K562 (cell line): ENCODE data around the gene SERTAD1. TPM values are rescaled to one million over a fixed set of nuclear protein-coding genes. Genes with fewer than 3 reads are reported as not detected.

ENCODE experiments used
- ATAC-seq: fragments of 200-7000 bp; cut with Tn5 transposase; 3 replicates; pipeline ENCODE4 v1.9.1; 2020; ENCODE audit warnings: moderate library complexity
- BruUV-seq: library from RNA; stranded (reverse); fragments of 400-500 nt; replicated peaks from 2 replicates; lab custom pipeline; 2021; lab: Mats Ljungman, UMichigan
- CTCF ChIA-PET: fragments of 300-600 bp; formaldehyde crosslinking; extraction: SDS; loops from one replicate; lab custom pipeline; 2021; ENCODE audit warnings: low intra/inter-chr PET ratio; lab: Yijun Ruan, JAX
- POLR2A ChIA-PET: fragments of 300-600, 350-650 bp; sonication (Branson Sonifier 250); formaldehyde crosslinking; extraction: SDS; loops from one replicate; lab custom pipeline; 2021; ENCODE audit warnings: antibody characterized with exemption, inconsistent platforms; lab: Yijun Ruan, JAX
- DNase-seq, 4 experiments: peaks; one replicate each; pipeline versions ENCODE4 v3.0.0 to v3.0.0-alpha.2; 2011 to 2018; ENCODE audit warnings: low spot score in 3 of 4, mixed read lengths in 3 of 4; ENCODE audit errors: extremely low read depth in 1 of 4
- FAIRE-seq: peaks from 2 replicates; lab custom pipeline; 2011; peaks lifted over from hg19 to GRCh38; lab: Jason Lieb, UNC
- H2AFZ ChIP-seq: 2 replicates; pipeline ENCODE4 v1.6.0; 2011; ENCODE audit warnings: low read depth, low read length, control low read depth, inconsistent platforms
- H3K27ac ChIP-seq: fragments of 200-600 bp; 3 replicates; pipeline ENCODE4 v1.8.0; 2011; ENCODE audit warnings: low read depth, mild to moderate bottlenecking, control low read depth, inconsistent platforms, low read length, moderate library complexity, mixed read lengths; ENCODE audit errors: extremely low read depth
- H3K27me3 ChIP-seq, 2 experiments: fragments of 300-600 bp in 1 of 2; 2 replicates in 1 of 2; 3 replicates in 1 of 2; pipeline versions ENCODE4 v1.6.0 to v1.8.0; 2011; ENCODE audit warnings: inconsistent platforms in 2 of 2, low read length in 2 of 2, mild to moderate bottlenecking in 1 of 2, mixed read lengths in 1 of 2, moderate library complexity in 1 of 2; ENCODE audit not compliant: control insufficient read depth in 2 of 2, insufficient read depth in 2 of 2
- H3K36me3 ChIP-seq: fragments of 300-600 bp; 3 replicates; pipeline ENCODE4 v1.8.0; 2011; ENCODE audit warnings: mild to moderate bottlenecking, low read length, inconsistent platforms; ENCODE audit not compliant: control insufficient read depth, insufficient read depth
- H3K4me1 ChIP-seq, 2 experiments: fragments of 200-600 bp in 1 of 2; replicated peaks in 1 of 2; 2 replicates in 1 of 2; 3 replicates in 1 of 2; pipeline versions ENCODE4 v1.5.1 to v1.8.0; 2011; ENCODE audit warnings: inconsistent platforms in 2 of 2, low read length in 2 of 2, mild to moderate bottlenecking in 1 of 2, mixed read lengths in 1 of 2, moderate library complexity in 1 of 2; ENCODE audit not compliant: control insufficient read depth in 2 of 2, insufficient read depth in 2 of 2
- H3K4me2 ChIP-seq: 2 replicates; pipeline ENCODE4 v1.6.1; 2011; ENCODE audit warnings: low read length, control low read depth, inconsistent platforms, mixed read lengths; ENCODE audit not compliant: insufficient read depth
- H3K4me3 ChIP-seq: fragments of 200-600 bp; sonication (generic), shearing (Covaris generic); 2 replicates; pipeline ENCODE4 v1.5.1; 2016; ENCODE audit warnings: control low read depth, inconsistent platforms
- H3K79me2 ChIP-seq: fragments of 200-600 bp; 3 replicates; pipeline ENCODE4 v1.8.0; 2011; ENCODE audit warnings: low read length, inconsistent platforms; ENCODE audit not compliant: control insufficient read depth, insufficient read depth
- H3K9ac ChIP-seq, 2 experiments: 2 replicates each; pipeline versions ENCODE4 v1.6.0 to v1.6.1; 2011; ENCODE audit warnings: low read depth in 2 of 2, low read length in 2 of 2, control low read depth in 1 of 2, inconsistent platforms in 1 of 2, mild to moderate bottlenecking in 1 of 2, mixed read lengths in 1 of 2; ENCODE audit not compliant: insufficient read depth in 1 of 2
- H3K9me1 ChIP-seq: one replicate; pipeline ENCODE4 v1.6.0; 2011; ENCODE audit warnings: inconsistent platforms, mild to moderate bottlenecking, low read length, moderate library complexity; ENCODE audit not compliant: control insufficient read depth, insufficient read depth
- H3K9me3 ChIP-seq: replicated peaks from 2 replicates; pipeline ENCODE4 v1.5.1; 2011; ENCODE audit warnings: low read depth, low read length, inconsistent platforms; ENCODE audit not compliant: control insufficient read depth, insufficient read depth
- H4K20me1 ChIP-seq: replicated peaks from 2 replicates; pipeline ENCODE4 v1.6.1; 2011; ENCODE audit warnings: low read length, inconsistent platforms, mixed read lengths; ENCODE audit not compliant: control insufficient read depth, insufficient read depth
- EGR1 ChIP-seq: fragments of 450-650 bp; conservative IDR thresholded peaks from 2 replicates; pipeline ENCODE4 v1.6.1; 2017; ENCODE audit warnings: mild to moderate bottlenecking
- MTF1 ChIP-seq: fragments of 250-450 bp; sonication (Bioruptor Pico); IDR thresholded peaks from 2 replicates; pipeline ENCODE4 v1.9.0; 2021; ENCODE audit warnings: moderate library complexity, mild to moderate bottlenecking, inconsistent platforms, borderline replicate concordance
- TSC22D4 ChIP-seq: fragments of 450-650 bp; IDR thresholded peaks from 2 replicates; pipeline ENCODE4 v1.6.1; 2016; ENCODE audit warnings: missing genetic modification characterization, missing biosample characterization, control low read depth
- ZBTB1 ChIP-seq: sonication (generic); formaldehyde crosslinking; IDR thresholded peaks from 2 replicates; pipeline ENCODE4 v1.8.1; 2023; ENCODE audit warnings: missing genetic modification reagents, low read depth, mild to moderate bottlenecking, borderline replicate concordance
- ZNF165 ChIP-seq: fragments of 250-450 bp; sonication (Bioruptor Pico); IDR thresholded peaks from 2 replicates; pipeline ENCODE4 v1.4.0; 2020; ENCODE audit warnings: borderline replicate concordance
- WGBS: fragments of 100-300 bp; shearing (Covaris generic); methylation state at CpG from one replicate; pipeline ENCODE4 v1.1.6; 2016; ENCODE audit warnings: low coverage, mixed read lengths; ENCODE audit not compliant: insufficient coverage; ENCODE audit errors: missing lambda C conversion rate; 5-methylcytosine and 5-hydroxymethylcytosine counted together
- in situ Hi-C: fragments of 300-500 bp; cut with MboI; formaldehyde crosslinking; loops from 4 replicates; pipeline ENCODE4 v1.15.0; 2018; ENCODE audit warnings: inconsistent platforms, mixed read lengths
- intact Hi-C: fragments of 100-400 bp; cut with micrococcal nuclease; formaldehyde crosslinking; loops from 2 replicates; pipeline ENCODE4 v1.14.2; 2022
- polyA plus RNA-seq, 8 experiments: library from polyadenylated mRNA; depleted of rRNA in 4 of 8; stranded (reverse) in 5 of 8; unstranded in 3 of 8; fragments of >200 nt; fragmentation: Nextera tagmentation in 2 of 8; fragmentation: Illumina TruSeq in 1 of 8; extraction: Ambion mirVana in 2 of 8; extraction: Trizol in 1 of 8; gene quantifications; 2 replicates each; pipeline versions ENCODE4 v1.2.1 to v1.2.3, GENCODE V29; 2011 to 2014; ENCODE audit warnings: inconsistent platforms in 1 of 8, missing spikeins in 1 of 8
- total RNA-seq, 7 experiments: library from RNA; depleted of rRNA in 6 of 7; stranded (reverse); fragments of >200 nt in 6 of 7; fragmentation: Illumina TruSeq in 2 of 7; extraction: Trizol in 2 of 7; gene quantifications; 2 replicates each; pipeline versions ENCODE4 v1.2.1 to v1.2.3, GENCODE V29; 2011 to 2021; ENCODE audit warnings: low replicate concordance in 1 of 7
- TF ChIP-seq, protein P1 (sequence below): IDR thresholded peaks from 2 replicates; pipeline ENCODE4 v1.6.1; 2014; ENCODE audit warnings: antibody characterized with exemption

The SERTAD1 gene
- total and polyA plus RNA-seq, 9 of the 15 experiments (the other 6 are each of a cell fraction or from before 2014, with no cell fraction given): 0.15 to 8.7 (median 4.9) TPM

DNA sequence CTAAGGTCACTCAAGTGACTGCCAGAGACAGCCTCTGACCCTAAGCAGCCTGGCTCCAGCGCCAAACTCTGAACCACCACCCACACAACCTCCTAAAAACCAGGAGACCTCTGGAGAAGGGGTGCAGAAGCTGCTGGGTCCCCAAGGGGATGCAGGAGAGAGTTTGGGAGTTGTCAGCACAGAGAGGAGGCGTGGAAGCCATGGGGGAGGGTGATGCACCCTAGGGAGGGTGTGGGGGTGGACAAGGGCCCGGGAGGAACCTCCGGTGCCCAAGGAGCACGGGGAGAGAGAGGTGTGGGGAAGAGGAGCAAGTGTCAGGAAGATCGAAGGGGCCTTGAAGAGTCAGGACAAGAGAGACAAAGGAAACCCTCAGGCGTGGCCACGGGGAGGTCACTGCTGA is 33.7 kb downstream of the SERTAD1 start:
- Histone ChIP-seq H4K20me1 (no peaks in the 10 kb centered on the region), H3K9me1 (no peaks in the 10 kb centered on the region), H3K4me2 (no peak overlapping the region), H3K27ac (no peak overlapping the region), H3K4me1 (peaks cover 6 to 40% of the 10 kb centered on the region in 2 experiments; a peak in 3 of 5 replicates), H3K27me3 (peaks cover 15 to 34% of the 10 kb centered on the region in 2 experiments), H3K79me2 (no peaks in the 10 kb centered on the region), H3K9ac (peak overlapping the region in 1 of 2 experiments; percentile 38; a peak in 1 of 4 replicates), H3K36me3 (no peaks in the 10 kb centered on the region), H2AFZ (peak overlapping the region; percentile 41; the same call in 1 of the 2 replicates)
- intact Hi-C loops: no loop called here
- DNase-seq (peak in 2 of 4 experiments; percentile 47 to 49), ATAC-seq (peak; percentile 30; the same call in 2 of the 3 replicates)
- POLR2A ChIA-PET: interaction anchor here (0.6 kb wide), 1 partner anchor 34 kb away, joined by 4 read pairs; the partner anchor contains the start of gene SERTAD1
- WGBS: 33% methylated on average over 5 of the region's 8 CpGs
- in situ Hi-C loops: no loop called here
- no TSS peak for BruUV-seq
- peak; percentile 69 for TF ChIP-seq EGR1
- TF ChIP-seq, protein P1, sequence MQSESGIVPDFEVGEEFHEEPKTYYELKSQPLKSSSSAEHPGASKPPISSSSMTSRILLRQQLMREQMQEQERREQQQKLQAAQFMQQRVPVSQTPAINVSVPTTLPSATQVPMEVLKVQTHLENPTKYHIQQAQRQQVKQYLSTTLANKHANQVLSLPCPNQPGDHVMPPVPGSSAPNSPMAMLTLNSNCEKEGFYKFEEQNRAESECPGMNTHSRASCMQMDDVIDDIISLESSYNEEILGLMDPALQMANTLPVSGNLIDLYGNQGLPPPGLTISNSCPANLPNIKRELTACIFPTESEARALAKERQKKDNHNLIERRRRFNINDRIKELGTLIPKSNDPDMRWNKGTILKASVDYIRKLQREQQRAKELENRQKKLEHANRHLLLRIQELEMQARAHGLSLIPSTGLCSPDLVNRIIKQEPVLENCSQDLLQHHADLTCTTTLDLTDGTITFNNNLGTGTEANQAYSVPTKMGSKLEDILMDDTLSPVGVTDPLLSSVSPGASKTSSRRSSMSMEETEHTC: no peak
- TF ChIP-seq ZBTB1 (CRISPR knock-in tag): no peak
- TF ChIP-seq MTF1 (CRISPR knock-in tag): no peak
- no peak for TF ChIP-seq ZNF165 (CRISPR knock-in tag)
- no peak for TF ChIP-seq TSC22D4 (tag)
- TF ChIP-seq, all 486 proteins: peak for 1
- Histone ChIP-seq H3K4me3 (no peak overlapping the region), H3K9me3 (no peaks in the 10 kb centered on the region)
- CTCF ChIA-PET: no interaction called here
- peak; percentile 23 for FAIRE-seq
